HG02870 (cell line): ENCODE data around the gene SPSB3.

ENCODE experiments used
- ATAC-seq: cut with Tn5 transposase; IDR thresholded peaks from one replicate; pipeline ENCODE4 v1.9.1; 2021; ENCODE audit warnings: mild to moderate bottlenecking, moderate library complexity; ENCODE audit not compliant: unreplicated experiment

SPSB3 gene

GRCh38 chr16:1765826-1766225 lies 16.5 kb downstream of the SPSB3 start:
- ATAC-seq: no peak

- no peak for ATAC-seq
These were observed 17.4 kb downstream of the SPSB3 start for GRCh38 chr16:1764971-1765370.

- no peak for ATAC-seq
These were observed 18.6 kb downstream of the SPSB3 start for GRCh38 chr16:1763521-1764511.

- no peak for ATAC-seq
These were observed 19.4 kb downstream of the SPSB3 start for GRCh38 chr16:1762879-1763520.

GRCh38 chr16:1762196-1762878 lies 20.0 kb downstream of the SPSB3 start:
- ATAC-seq: no peak

- no peak for ATAC-seq
These were observed 20.6 kb downstream of the SPSB3 start for GRCh38 chr16:1761751-1762150.

- no peak for ATAC-seq
These were observed 21.5 kb downstream of the SPSB3 start for GRCh38 chr16:1760911-1761310.

- ATAC-seq: no peak
These were observed 22.9 kb downstream of the SPSB3 start for GRCh38 chr16:1759511-1759910.

- no peak for ATAC-seq
These were observed 23.4 kb downstream of the SPSB3 start for GRCh38 chr16:1758923-1759322.

GRCh38 chr16:1757714-1758461 lies 24.5 kb downstream of the SPSB3 start:
- no peak for ATAC-seq

- ATAC-seq: no peak
These were observed 28.2 kb downstream of the SPSB3 start for GRCh38 chr16:1754204-1754603.

- ATAC-seq: no peak
These were observed 29.5 kb downstream of the SPSB3 start for GRCh38 chr16:1752853-1753252.

GRCh38 chr16:1751946-1752345 lies 30.4 kb downstream of the SPSB3 start:
- ATAC-seq: no peak

- ATAC-seq: no peak
These were observed 32.9 kb downstream of the SPSB3 start for GRCh38 chr16:1749152-1750117.

GRCh38 chr16:1747934-1748333 lies 34.4 kb downstream of the SPSB3 start:
- no peak for ATAC-seq

- ATAC-seq: no peak
These were observed 35.6 kb downstream of the SPSB3 start for GRCh38 chr16:1746693-1747195.

GRCh38 chr16:1745900-1746692 lies 36.3 kb downstream of the SPSB3 start:
- ATAC-seq: no peak

GRCh38 chr16:1745181-1745899 lies 37.0 kb downstream of the SPSB3 start:
- no peak for ATAC-seq
